GM13977 (cell line): ENCODE data around the gene TECPR1.
A peak's percentile ranks its signal among the peaks of the same experiment; 100 is the strongest.

ENCODE experiments used
- DNase-seq: peaks from one replicate; pipeline ENCODE4 v3.0.0; 2012; ENCODE audit warnings: low spot score
- in situ Hi-C: fragments of 300-500 bp; cut with MboI; formaldehyde crosslinking; loops from one replicate; pipeline ENCODE4 v1.12.0; 2022; ENCODE audit warnings: low sequenced_read_pairs, low pct_unique_long_range_greater_than_20kb, mixed read lengths, inconsistent platforms; ENCODE audit not compliant: unreplicated experiment
- TF ChIP-seq, protein P1 (sequence below): IDR thresholded peaks from 2 replicates; pipeline ENCODE4 v1.5.1; 2012; ENCODE audit warnings: mild to moderate bottlenecking, control low read depth; ENCODE audit not compliant: insufficient read depth; ENCODE audit errors: extremely low read depth, missing control alignments

Gene TECPR1

DNA sequence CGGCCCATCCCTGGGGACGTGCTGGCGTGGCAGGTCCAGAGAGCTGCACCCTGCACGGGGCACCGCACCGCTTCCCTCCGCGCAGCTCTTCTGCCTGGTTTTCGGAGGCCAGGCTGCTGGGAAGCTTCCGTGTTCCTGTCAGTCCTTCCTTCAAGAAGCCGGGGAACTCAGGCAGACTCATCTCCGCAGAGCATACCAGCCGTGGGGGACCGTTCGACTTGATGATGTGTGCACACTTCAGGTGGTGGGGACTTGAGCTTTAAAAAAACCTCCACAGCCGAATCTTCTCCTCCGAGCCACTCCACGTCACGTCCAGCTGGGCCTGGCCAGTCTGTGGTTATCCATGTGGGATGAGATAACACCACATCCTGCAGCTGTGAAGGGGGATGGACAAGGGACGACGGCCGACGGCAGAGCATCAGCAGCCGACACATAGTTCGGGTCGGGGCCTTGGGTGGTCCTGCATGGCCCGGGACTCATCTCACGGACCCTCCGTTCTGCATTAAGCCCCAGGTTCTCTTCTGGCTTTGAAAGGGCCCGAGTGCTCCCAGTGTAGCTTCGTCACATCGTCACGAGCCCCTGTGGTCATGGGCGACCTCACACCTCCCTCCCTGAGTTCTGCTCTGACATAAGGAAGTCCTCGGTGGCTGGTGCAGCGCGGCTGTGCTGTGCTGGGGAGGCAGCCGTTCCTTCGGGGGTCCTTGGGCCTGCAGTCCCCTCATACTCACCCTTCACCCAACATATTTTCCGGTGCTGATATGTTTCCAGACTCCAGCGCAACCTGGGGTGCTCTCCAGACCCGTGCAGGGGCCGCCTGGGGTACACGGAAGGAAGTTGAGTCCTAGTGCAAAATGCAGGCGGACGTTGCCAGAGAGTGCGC lies 45.3 kb downstream of the TECPR1 start:
- no peak for DNase-seq
- TF ChIP-seq, protein P1, sequence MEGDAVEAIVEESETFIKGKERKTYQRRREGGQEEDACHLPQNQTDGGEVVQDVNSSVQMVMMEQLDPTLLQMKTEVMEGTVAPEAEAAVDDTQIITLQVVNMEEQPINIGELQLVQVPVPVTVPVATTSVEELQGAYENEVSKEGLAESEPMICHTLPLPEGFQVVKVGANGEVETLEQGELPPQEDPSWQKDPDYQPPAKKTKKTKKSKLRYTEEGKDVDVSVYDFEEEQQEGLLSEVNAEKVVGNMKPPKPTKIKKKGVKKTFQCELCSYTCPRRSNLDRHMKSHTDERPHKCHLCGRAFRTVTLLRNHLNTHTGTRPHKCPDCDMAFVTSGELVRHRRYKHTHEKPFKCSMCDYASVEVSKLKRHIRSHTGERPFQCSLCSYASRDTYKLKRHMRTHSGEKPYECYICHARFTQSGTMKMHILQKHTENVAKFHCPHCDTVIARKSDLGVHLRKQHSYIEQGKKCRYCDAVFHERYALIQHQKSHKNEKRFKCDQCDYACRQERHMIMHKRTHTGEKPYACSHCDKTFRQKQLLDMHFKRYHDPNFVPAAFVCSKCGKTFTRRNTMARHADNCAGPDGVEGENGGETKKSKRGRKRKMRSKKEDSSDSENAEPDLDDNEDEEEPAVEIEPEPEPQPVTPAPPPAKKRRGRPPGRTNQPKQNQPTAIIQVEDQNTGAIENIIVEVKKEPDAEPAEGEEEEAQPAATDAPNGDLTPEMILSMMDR = no peak
- in situ Hi-C loops = no loop called here

DNA sequence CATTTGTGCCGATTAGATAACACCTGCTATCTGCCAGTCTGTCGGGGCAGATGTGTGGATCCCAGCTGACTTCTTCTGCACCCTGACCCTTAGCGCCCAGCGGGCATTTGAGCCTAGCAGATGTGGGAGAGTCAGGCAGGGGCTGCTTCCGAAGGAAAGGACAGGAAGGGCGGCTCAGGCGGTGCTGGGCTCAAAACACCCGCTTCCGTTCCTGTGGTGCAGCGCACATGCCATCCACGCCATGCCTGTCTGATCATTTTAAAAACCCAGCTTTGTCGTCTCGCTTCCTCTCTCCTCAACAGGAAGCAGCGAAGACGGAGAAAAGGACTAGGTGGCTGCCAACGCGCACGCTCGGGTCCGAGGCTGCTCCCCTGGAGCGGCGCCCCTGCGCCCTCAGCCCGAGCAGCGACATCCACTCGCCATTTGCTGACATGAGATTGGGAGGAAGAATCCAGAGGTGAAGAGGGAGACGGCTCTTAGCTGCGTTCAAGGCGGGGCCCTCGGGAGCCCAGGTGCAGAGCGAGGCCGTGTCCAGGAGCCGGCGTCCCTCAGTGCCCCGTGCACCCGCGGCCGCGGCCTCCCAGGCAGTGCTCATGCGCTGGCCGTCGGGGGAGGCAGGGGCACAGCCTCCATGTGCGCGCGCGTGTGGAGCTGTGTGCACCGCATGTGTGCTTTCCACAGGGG lies 46.7 kb downstream of the TECPR1 start:
- TF ChIP-seq, protein P1 = no peak
- in situ Hi-C loops = no loop called here
- no peak for DNase-seq

DNA sequence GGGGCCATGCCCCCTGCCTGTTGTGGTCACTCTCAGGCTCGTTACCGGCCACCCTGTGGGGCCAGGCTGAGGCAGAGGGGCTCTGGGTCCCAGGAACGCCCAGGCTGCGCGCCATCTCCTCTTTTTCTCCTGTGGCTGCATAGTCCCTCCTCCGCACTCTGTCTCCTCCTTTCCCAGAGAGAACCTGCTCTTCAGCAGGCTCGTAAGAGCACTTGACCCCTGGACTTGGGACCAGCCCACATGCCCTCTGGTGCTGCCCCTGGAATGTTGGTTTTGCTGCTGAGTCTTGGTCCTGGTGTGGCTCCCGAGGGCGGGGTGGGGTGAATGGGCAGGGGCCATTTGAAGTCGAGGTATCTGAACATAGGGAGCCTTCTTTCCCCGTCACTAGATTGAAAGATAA lies 47.4 kb downstream of the TECPR1 start:
- TF ChIP-seq, protein P1 = no peak
- in situ Hi-C loops = no loop called here
- peak; percentile 5 for DNase-seq

DNA sequence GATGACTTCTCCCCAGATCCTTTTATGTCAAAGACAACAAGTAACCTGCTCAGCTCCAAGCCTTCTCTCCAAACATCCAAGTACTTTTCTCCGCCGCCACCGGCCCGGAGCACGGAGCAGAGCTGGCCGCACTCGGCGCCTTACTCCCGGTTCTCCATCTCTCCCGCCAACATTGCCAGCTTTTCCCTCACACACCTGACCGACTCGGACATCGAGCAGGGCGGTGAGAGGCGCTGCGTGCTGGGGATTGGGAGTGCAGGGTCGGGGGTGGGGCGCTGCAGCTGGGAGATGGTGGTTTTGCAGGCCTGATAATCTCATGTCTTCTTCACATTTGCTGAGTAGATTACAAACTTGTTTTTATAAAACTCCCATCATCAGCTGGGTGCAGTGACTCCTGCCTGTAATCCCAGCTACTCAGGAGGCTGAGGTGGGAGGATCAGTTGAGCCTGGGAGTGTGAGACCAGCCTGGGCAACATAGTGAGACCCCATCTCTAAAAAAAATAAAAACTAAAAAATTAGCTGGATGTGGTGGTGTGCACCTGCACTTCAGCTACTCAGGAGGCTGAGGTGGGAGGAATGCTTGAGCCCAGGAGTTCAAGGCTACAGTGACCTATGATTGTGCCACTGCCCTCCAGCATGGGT lies 47.9 kb downstream of the TECPR1 start:
- in situ Hi-C loops = no loop called here
- TF ChIP-seq, protein P1 = no peak

DNA sequence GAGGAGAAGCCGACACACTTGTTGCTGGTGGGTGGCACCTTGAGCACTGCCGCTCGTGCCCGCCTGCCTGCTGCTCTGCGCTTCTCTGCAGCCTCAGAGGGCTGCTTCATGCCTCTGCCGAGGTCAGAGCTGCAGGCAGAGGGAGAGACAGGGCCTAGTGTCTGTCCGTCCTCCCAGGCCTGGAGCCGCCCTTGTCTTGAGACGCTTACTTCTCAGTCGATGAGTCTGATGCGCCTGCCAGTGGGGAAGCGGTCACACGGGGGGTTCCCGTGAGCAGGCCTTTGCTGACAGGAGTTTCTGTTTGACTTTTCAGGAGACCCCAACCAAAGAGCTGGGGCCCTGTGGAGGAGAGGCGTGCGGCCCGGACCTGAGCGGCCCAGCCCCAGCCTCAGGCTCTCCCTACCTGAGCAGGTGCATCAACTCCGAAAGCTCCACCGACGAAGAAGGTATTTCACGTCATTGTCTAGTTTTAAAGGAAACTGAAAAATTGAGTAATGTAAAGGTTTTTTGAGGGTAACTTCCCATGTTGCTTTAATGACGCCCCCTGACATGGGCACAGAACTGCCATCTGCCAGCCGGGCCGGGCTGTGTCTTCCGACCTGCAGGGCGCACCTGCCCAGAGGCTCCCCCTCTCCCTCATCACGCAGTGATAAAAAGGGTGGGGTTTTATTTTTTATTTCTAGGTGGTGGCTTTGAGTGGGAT lies 48.6 kb downstream of the TECPR1 start:
- peak; percentile 87 for DNase-seq
- TF ChIP-seq, protein P1 = no peak
- in situ Hi-C loops = no loop called here

More for the DNA sequence above, 47.9 kb downstream of the TECPR1 start:
- DNase-seq = no peak

DNA sequence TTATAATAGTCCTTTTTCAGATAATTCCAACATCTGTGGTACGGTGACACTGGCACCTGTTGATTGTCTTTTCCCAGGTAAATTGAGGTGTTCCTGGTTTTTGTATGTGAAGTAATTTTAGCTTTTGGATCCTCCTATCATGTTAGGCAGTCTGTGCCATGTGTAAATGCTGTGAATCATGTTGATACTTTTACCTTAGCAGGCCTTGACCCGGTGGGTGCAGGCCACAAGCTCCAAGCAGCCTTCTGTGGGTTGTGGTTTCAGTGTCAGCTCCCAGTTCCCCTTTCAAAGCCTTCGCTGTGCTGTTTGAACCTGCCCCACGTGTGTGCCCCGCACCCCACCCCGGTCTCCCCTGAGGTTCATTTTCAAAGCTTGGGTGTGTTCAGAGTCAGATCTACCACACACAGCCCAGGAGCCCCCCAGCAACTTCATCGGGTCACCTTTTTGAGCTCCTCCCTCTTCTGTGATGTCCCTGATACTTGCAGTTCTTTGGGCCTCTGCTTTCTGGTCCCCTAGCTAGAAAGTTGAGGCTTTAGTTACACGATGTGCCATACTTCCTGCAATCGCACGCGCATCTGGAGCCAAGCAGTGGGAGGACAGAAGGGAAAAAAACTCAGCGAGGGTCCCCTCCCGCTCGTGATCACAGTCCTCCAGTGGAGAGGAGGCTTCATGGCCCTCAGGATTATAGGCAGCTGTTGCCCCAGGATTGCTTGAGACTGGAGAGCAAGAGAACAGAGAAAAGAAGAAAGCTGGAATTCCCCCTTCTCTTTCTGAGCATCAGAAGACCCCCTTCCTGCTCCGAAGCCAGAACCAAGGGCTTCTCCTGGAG lies 49.5 kb downstream of the TECPR1 start:
- in situ Hi-C loops = no loop called here
- peak; percentile 92 for DNase-seq
- TF ChIP-seq, protein P1 = no peak
